IMR-90 (cell line): ENCODE results near the gene PRR36.

Source experiments
- BHLHE40 ChIP-seq: fragments of 150-350 bp; IDR thresholded peaks from 2 replicates; pipeline ENCODE4 v1.6.1; 2016; ENCODE audit warnings: mild to moderate bottlenecking, low read depth, low read length
- CTCF ChIP-seq: conservative IDR thresholded peaks from 2 replicates; pipeline ENCODE4 v1.5.1; 2012; ENCODE audit warnings: mild to moderate bottlenecking, low read depth, low read length, improper control_type of control experiment
- MXI1 ChIP-seq: IDR thresholded peaks from 2 replicates; pipeline ENCODE4 v1.6.1; 2012; ENCODE audit warnings: low read depth, mild to moderate bottlenecking, low read length, moderate library complexity, borderline replicate concordance
- POLR2A ChIP-seq: IDR thresholded peaks from 2 replicates; pipeline ENCODE4 v1.6.1; 2012; ENCODE audit warnings: mild to moderate bottlenecking, low read depth, low read length
- USF2 ChIP-seq: fragments of 150-350 bp; IDR thresholded peaks from 2 replicates; pipeline ENCODE4 v1.6.1; 2017; ENCODE audit warnings: mild to moderate bottlenecking, antibody characterized with exemption, low read length, low read depth

- TF ChIP-seq CTCF (no peak), POLR2A (no peak), USF2 (no peak), BHLHE40 (peak; percentile 35), MXI1 (peak; percentile 52; the same call in 1 of the 2 replicates)
Observed at GRCh38 chr19:7919610-7920518, 45.7 kb upstream of the PRR36 start, which contains the start of gene SNAPC2.
